Ramos (cell line): ENCODE measurements around the gene IL31RA.
"Not testable (repeated sequence)": the region's sequence is repeated elsewhere in the genome, so short reads cannot be mapped to it uniquely, and the experiment has no call there.

Source experiments
- in situ Hi-C: fragments of 300-500 bp; cut with MboI; formaldehyde crosslinking; loops from one replicate; pipeline ENCODE4 v1.14.3; 2022; ENCODE audit warnings: low sequenced_read_pairs; ENCODE audit not compliant: unreplicated experiment

IL31RA gene

DNA sequence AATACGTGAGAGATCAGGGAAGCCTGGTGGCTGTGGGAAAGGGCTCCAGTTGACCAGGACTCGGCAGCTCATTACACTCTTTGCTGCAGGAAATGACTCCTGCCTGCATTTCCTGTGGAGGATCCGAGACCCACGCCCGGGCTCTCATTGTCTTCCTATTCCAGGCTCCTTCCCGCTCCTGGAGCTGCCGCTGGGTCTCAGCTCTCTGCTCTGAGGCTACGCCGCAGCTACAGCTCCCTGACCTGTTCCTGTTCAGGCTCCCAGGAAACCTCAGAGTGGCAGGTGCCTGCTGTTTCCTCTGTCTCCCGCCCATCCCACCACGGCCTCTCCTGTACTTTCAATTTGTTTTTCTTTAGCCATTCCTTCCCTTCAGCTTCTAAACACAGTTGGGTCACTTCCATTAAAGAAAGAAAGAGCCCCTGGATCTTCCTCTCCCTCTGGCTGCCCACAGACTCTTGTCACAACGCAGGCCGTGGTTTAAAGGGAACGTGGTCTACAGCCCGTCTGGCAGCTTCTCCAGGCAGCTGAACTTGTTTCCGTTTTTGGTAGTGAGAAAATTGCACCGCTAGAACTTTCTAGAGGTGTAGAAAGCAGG lies 72.1 kb downstream of the IL31RA start:
- in situ Hi-C loops: no loop called here

DNA sequence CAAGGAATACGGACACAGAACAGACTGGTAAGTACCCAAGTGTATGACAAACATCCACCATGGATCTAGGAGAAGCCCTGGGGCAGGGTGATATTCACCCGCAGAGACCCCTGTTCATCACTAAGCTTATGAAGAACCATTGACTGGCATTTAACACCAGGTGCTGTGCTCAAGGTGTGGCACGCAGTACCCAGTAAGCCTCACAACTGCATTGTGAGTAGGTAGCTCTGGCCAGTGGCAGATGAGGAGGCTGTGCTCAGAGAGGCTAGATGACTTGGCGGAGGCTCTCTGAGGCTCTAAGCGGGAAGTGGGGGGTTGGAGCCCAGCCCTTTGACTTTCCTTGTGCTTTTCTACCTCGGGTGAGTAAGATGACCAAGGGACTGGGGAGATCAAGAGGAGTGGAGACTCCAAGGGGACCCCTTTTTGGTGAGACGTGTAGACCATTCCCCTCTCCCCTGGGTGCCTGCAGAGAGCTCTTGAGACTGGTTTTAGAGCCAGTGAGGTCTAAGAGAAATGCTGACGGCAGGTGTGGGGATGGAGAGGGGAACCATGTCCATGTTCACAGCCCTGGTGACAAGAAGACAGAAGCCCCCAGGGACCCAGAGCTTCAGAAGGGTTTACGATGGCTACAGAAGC lies 72.8 kb downstream of the IL31RA start:
- in situ Hi-C loops: no loop called here

DNA sequence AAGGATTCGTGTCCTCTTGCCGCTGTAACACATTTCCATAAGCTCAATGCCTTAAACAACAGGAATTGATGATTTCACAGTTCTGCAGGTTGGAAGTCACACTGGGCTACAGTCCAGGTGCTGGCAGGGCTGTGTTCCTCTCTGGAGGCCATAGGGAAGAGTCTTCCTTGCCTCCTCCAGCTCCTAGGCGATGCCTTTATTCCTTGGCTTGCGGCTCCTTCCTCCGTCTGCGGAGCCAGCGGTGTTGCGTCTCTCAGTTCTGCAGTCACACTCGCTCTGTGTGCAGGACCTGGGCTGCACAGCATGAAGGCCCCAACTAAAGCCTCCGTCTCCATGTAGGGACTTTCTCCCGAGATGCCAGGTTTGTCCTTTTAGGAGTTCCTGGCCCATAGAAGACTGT lies 73.6 kb downstream of the IL31RA start:
- in situ Hi-C loops: no loop called here

DNA sequence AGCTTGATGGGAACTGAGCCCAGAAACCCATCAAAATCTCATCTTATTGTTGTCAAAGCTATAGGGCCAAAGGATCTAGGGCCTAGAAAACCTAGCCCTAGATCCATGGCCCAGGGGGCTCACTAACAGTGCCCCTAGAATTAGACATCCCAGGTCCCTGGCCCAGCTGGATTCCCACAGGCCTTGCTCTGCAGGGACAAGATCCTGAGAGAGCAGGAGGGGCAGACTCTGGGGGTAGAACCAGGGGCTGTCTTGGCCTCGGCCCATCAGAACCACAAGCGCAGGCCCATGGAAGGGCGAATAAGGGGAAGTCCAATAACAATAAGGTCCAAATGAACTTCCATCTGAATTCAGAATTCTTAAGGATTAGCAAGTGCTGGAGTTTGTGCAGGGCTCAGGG lies 74.0 kb downstream of the IL31RA start:
- in situ Hi-C loops: no loop called here

DNA sequence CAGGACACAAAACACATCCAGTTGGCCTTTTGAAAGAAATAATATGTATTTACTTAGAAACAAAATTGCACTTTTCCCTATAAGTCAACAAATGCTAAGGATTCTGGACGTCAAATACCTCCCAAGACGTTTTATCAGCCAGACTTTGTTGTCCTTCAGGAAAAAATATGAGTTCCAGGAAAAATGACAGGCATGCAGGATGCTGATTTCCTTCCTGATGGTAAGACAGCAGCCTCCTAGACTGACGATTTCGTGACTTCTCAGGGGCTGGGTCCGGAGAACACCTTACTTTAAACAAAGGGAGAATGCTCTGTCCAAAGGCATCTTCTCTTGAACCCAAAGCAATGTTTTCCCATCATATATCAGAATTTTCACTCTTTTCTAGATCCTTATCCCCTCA lies 74.6 kb downstream of the IL31RA start:
- in situ Hi-C loops: no loop called here

DNA sequence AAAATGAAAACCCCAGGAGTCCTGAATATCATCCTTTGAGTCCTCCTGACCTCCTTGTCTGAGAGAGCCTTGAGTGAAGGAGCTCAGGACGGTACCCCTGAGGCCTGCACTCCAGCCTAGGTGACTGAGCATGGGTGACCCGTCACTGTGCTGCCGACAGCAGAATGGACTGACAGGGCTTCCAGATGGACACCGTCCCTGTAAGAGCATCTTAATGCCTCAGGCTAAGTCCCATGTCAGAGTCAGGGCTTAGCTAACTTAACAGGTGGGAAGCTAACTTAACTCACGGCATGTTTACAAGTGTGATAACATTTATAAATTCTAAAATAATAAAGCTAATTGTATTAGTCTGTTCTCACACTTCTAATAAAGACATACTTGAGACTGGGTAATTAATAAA lies 75.3 kb downstream of the IL31RA start:
- in situ Hi-C loops: no loop called here

DNA sequence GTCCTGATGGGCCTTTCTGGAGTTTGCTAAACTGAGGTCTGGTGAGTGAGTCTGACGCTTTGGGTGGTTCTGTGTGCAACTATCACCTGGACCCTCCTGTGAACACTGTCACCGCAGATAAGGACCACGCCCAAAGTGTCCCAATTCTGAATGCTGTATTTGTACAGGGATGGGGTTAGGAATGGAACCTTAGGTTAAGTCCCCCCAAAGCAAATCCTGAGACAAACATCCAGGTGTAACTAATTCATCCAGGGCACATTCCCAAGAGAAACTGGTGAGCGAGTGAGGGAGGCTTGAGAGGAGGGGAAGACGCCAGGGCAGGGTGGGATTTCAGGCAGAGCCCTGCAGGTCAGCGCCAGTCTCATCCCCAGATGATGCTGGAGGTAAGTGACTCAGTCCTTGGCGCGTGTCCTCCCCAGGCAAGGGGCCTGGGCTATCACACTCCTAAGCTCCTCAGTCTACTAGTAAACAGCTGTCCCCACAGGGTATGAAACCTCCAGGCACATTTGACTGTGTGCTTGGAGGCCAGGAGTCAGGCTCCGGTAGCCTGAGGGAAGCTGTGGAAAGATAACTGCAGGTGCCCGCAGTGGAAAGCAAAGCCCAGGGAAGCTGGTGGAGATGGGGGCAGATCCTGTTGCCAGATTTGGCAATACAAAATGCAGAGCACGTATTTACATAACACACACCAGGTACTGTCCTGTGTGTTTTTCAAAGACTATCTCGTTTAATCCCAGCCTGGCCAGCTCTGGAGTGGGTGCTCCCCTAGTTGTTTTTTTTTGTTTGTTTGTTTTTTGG lies 76.9 kb downstream of the IL31RA start:
- in situ Hi-C loops: no loop called here

DNA sequence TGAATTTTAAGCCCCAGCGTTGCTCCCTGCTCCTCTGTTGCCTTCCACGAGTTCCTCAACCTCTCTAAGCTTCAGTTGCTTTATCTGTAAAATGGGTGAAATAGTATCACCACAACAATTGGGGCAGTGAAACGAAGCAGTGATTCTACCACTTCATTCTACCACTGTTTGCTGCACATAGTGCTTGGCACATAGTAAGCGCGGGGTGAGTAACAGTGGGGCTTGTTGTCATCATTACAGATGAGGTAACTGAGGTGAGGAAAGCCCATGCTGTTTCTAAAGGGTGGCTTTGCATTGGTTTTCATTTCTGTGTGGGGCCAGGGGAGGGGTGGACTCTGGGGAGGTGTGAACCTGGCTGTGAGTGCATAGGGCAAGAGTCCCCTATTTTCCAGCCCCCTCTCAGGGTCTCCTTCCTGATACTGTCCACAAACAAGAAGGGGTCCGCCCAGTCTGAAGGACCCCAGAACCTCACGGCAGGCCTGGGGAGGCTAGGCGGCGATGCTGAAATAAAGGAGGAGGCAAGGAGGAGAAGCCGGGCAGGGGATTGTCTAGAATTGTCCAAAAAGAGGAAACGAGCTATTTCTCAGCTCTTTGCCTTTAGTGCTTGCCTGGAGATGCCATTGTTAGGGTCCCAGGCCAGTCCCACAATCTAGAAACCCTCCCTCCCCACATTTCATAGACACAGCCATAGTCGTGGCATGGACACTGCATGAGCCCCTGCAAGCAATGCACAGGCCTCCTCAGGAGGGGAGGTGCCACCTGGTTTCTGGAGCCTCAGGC lies 78.1 kb downstream of the IL31RA start:
- in situ Hi-C loops: no loop called here

DNA sequence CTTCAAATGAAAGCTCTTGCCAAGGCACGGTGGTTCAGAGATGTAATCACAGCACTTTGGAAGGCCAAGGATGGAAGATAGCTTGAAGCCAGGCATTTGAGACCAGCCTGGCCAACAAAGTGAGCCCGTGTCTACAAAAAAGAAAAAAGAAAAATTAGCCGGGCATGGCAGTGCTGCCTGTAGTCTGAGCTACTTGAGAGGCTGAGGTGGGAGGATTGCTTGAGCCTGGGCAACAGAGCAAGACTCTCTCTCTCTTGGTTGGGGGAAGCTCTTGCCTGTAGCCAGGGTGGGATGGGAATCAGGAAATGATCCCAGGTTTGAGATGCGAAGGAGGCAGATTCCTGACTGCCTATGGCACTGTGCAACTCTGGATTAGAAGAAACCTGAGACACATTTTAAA lies 81.5 kb downstream of the IL31RA start:
- in situ Hi-C loops: no loop called here

DNA sequence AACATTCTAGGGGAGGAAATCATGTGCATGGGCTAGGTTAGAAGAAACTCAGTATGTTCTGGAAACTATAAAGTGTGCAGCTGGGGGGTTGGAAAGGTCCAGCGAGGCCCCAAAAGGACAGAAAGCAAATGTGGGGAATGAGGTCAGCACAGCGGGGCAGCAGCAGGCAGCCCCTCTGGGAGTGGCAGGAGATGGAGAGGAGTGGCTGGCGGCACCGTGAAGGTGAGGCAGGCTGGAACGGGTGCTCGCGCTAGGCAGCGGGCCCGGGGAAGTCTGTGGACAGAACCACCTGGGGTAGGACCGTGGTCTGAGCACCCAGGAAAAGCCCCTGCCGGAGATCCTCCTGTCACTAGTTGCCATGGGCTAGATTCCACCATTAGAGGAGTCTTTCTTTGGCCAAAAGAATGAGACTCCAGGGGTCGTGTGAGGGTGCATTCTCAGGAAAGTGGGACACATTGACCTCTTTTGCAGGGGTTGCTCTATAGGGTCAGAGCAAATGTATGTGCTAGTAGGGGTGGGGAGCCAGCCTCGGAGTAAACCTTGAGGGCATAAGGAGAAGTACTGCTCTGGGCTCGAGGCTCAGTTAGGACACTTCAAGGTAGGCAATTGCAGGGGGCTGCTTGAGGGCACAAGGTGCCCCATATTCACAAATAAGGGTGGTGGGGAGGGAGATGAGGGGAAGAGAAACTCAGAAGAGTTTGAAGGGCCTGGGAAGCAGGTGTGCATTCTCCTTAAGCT lies 82.4 kb downstream of the IL31RA start:
- in situ Hi-C loops: no loop called here

DNA sequence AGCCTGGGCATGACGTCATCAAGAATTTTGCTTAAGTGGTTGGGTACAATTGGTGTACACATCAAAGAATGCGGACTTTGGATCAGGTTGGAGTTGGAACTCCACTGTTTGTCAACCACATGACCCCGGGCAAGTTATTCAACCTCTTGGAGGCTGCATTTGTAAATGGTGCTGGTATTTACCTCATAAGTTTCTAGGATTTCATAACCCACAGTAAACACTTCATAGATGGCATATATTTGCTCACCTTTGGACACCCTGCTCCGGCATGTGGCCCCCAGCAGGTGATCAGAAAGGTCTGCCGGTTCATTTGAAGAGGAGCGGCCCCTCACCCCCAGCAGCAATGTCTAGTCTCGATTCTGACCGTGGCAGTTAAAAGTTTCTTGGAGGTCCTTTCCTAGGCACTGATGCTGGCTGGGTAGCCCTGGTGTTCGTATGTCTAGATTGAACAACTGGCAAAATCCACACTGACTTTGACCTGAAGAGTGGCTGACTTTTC lies 83.0 kb downstream of the IL31RA start:
- in situ Hi-C loops: no loop called here

DNA sequence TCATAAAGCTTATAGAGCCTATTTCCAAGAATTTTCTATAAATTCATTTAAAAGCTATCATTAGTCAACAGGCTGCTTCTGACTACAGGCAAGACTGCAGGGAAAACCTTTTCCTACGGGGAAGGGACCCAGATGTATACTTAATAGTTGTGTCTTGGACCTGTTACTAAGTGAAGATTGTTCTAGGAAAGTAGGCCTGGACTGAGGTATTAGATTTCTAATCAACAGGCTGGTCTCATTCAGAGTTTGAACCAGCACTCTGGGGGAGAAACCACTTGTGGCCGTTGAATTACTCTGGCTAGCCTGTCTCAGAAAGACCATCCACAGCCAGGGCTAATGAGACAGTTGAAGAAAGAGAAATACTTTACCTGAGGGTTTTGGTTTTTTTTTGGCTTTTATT lies 83.6 kb downstream of the IL31RA start:
- in situ Hi-C loops: no loop called here

DNA sequence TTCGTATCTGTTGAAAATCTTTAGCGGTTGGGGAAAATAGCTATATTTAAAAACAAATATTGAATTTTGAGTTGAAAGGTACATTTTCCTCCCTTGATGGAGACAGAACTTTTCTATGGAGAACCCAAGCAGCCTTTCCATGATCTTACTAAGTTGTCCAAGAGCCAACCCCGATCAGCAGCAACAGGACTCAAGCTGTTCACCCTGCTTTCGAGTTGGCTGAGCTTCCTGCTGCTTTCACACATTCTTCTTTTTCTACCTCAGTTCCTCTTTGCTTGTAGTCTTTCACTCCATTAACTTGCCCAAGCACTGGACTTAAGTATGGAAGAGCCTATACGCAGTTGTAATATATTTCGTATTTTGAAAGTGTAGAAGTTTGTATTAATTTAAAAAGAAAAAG lies 84.2 kb downstream of the IL31RA start:
- in situ Hi-C loops: no loop called here

DNA sequence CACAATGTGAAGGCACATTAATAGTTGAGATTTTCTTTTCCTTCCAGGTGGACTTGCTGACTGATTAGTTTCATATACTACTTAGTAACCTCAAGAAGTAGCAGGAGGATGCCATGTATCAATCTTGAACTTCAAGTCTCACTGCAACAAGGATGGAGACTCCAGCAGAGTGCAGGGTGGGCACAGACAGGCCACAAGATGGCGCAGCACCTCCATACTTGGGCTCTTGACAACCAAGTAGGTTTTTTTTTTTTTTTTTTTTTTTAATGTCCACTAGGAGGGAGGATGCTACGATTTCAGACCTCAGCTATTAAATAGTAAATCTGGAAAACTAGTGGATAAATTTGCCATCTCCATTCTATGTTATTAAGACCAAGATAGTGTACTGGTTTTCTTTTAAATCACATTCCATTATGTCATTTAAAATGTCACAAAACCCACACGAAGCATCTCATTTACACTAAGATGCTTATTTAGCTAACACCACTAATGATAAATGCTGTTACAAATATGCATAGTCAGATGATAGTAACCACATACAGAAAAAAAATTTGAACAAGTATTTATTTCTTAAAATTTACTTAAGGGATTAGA lies 85.0 kb downstream of the IL31RA start:
- in situ Hi-C loops: no loop called here

DNA sequence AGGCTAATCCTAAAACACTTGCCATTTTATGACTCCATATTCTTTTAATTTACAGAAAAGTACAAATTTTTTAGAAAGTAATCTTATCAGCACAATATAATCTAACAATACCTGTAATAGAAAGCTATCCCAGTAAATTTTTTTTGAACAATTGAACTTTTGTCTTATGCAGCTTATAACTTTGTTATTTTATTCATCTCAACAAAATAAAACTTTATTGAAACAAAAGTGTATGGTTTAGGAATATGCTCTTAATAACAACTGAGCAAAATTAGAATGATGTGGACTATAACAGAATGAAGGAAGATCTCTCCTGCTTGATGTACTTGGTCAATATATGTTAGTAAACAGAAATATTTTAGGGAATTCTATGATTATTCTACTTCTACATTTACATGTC lies 86.4 kb downstream of the IL31RA start:
- in situ Hi-C loops: not testable (repeated sequence)

DNA sequence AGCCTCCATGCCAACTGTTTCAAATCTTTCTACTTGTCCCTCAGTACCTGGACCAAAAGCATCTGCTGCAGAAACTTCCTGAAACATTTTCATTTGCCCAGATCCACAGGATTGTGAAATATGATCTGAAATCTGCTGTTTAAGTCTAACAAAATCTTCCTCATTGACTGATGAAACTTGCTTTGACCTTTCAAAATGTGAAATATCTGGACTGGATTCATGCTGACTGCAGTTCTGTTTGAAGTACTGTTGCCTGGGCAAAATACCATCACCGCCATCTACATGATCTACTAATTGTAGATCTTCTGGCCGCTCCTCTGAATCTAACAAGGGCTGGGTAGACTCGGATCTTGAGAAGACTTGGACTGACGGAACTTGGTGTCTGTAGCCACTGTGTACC lies 90.0 kb downstream of the IL31RA start:
- in situ Hi-C loops: not testable (repeated sequence)

DNA sequence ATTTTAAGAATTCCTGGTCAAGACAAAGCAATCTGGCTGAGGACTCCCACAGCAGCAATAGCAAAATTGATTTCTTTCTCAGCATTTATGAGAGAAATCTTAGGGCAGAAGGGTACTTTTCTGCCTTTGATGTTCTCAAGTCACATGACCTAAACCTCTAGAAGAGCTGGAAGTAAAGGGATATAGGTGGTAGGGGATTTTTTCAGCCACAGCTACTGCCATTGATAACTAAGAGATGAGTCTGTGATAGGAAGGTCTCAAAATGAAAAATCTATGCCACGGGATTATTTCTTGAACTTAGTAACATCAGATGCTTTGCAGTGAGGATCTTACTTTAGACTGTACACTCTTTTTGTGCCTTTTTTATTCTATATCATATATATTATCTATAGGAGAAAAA lies 108.1 kb downstream of the IL31RA start:
- in situ Hi-C loops: loop anchor here (25.0 kb wide), 1 partner anchor 903 kb away; no protein-coding TSS in a partner anchor

DNA sequence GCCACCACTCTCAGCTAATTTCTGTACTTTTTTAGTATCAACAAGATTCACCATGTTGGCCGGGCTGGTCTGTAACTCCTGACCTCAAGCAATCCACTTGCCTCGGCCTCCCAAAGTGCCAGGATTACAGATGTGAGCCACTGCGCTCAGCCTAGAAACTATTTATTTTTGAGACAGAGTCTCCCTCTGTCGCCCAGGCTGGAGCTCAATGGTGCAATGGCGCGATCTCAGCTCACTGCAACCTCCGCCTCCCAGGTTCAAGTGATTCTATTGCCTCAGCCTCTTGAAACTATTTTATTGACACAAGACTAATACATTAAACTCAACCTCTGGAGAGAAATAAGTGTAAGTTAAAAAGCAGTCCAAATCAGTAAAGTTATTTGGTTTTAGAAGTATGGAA lies 109.6 kb downstream of the IL31RA start:
- in situ Hi-C loops: loop anchor here (25.0 kb wide), 1 partner anchor 902 kb away; no protein-coding TSS in a partner anchor

DNA sequence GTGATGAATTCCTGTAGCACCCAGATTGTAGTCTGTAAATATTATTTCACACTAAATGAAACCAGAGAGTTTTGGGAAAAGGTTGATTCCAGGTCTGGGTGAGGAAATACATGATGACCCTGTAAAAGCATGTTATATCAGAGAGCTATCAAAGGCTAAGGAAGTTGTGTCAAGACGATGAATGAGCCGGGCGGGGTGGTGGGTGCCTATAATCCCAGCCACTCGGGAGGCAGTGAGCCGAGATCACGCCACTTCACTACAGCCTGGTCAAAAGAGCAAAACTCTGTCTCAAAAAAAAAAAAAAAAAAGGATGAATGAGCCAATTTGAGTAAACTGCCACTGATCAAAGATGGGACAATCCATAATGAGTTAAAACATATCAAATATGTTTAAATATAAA lies 114.4 kb downstream of the IL31RA start:
- in situ Hi-C loops: loop anchor here (25.0 kb wide), 1 partner anchor 897 kb away; no protein-coding TSS in a partner anchor
